ENCODE measurements around the gene MYPOP. TPM values are rescaled to one million over a fixed set of nuclear protein-coding genes. Genes with fewer than 3 reads are reported as not detected.

MYPOP gene
- total RNA-seq, 1 donor from 2014 or later = 10.2 TPM

DNA sequence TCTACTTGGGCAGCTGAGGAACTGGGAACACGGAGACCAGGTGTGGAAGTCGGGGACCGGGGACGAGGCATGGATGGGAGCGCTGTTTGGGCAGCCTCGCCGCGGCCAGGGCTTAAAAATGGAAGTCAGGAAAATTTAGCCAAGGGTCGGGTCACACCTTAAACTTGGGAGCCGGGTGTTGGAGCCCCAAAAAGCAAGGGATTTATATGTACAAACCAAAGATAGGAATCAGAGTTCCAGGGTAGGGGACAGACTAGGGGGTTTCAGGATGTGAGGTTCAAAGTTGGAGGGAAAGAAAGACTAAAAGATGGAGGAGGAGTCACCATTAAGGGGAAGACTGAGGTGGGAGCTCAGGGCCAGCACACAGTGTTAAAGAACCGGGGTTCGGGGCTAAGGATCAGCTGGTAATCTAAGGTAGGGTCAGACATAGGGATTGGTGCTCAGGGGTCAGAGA is 37.8 kb downstream of the MYPOP start:
- DNase-seq (ENCODE audit: low spot score) = no peak

GRCh38 chr19:45863840-45864628 is 38.4 kb downstream of the MYPOP start, which contains the start of gene FOXA3:
Gene FOXA3 (plus strand): TSS chr19:45864326. CDS start chr19:45864457, 131 bp downstream.
- DNase-seq (ENCODE audit: low spot score) = no peak

DNA sequence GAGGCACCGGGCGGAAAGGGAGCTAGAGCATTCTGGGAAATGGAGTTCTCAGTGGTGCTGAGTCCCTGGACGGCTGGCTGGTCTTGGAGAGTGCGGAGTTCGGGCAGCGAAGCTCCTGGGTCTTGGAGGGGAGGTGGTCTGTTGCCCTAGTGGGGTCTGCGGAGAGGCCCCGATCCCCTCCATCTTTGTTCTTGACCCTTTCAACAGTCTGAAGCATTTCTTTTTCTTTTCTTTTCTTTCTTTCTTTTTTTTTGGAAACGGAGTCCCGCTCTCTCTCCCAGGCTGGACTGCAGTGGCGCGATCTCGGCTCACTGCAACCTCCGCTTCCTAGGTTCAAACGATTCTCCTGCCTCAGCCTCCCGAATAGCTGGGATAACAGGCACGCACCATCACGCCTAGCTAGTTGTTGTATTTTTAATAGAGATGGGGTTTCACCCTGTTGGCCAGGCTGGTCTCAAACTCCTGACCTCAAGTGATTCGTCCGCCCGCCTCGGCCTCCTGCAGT is 39.0 kb downstream of the MYPOP start:
- no peak for DNase-seq (ENCODE audit: low spot score)

- DNase-seq (ENCODE audit: low spot score) = peak; percentile 99
Measured at GRCh38 chr19:45862564-45863334, 39.7 kb downstream of the MYPOP start, which contains the start of gene SYMPK. Gene SYMPK (minus strand): TSS chr19:45863147. CDS start chr19:45854495, 8,652 bp downstream.

DNA sequence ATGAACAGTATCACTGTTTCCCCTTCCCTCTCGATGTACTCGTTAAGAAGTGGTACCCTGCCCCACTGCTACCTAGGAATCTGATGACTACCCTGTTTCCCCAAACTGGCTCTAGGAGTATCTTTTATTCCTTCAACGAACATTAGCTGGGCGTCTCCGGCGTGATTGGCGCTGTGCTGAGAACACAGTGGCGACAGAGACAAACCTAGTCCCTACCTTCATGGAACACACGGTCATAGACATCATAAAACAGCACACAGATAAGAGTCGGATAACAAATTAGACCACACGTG is 40.2 kb downstream of the MYPOP start:
- DNase-seq (ENCODE audit: low spot score) = no peak

DNA sequence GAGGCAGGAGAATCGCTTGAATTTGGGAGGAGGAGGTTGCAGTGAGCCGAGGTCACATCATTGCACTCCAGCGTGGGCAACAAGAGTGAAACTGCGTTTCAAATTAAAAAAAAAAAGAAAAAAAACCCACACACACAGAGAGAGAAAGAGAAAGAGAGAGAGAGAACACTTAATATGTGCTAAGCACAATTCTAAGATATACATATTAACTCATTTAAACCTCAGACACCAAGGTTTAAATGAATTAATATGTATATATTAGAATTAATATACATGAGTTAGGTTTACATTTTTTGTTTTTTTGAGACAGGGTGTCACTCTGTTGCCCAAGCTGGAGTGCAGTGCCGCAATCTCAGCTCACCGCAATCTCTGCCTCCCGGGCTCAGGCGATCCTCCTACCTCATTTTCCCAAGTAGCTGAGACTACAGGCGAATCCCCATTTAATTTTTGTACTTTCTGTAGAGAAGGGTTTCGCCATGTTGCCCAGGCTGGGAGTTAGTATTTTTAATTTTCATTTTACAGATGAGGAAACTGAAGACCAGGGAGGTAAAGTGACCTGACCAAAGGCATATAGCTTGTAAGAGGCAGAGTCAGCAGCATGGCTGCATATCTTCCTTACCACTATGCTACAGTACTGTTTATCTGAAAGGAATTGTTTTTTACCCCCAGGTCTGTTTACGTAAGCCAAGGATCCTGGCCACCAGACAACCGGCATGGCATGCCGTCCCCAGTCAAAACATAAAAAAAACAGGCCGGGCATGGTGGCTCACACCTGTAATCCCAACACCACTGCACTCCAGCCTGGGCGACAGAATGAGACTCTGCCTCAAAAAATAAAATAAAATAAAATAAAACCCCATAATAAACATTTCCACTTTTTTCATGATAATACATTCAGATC is 41.8 kb downstream of the MYPOP start:
- no peak for DNase-seq (ENCODE audit: low spot score)

- no peak for DNase-seq (ENCODE audit: low spot score)
Measured at GRCh38 chr19:45854167-45854778, 48.1 kb downstream of the MYPOP start.

DNA sequence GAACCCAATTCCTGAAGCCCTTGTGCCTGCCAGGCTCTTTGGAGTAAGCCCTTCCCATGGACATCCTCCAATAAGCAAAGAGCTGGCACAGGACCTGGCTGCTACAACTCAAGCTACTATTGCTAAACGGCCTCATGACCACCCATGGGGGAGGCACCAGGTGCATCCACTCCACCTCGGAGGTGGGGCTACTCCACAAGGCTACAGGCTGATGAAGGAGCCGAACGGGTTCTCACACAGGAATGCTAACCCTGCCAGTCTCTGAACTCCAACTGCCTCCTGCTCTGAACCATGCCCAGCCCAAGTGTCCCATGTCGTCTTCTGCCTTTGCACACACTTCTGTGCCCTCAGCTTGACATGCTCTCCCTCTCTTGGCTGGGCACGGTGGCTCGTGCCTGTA is 49.4 kb downstream of the MYPOP start:
- no peak for DNase-seq (ENCODE audit: low spot score)

GRCh38 chr19:45852145-45852750 is 50.2 kb downstream of the MYPOP start:
- no peak for DNase-seq (ENCODE audit: low spot score)

DNA sequence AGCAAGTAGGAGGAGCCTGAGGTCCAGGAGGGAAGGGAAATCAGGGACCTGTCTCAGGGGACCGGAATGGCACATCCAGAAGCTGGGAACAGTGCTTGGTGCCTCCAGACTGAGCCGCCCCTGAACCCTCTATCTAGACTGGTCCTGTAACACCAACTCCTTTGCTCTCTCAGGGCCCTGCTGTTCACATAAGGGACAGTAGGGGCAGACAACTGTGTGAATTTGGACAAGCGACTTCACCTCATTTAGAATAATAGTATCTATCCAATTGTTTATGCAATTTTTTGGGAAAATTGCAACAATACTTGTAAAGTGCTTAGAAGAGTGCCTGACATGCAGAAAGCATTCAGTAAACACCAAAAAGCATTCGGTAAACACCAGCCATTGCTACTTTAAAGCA is 53.5 kb downstream of the MYPOP start:
- DNase-seq (ENCODE audit: low spot score) = no peak

GRCh38 chr19:45847663-45848062 is 54.8 kb downstream of the MYPOP start:
- DNase-seq (ENCODE audit: low spot score) = no peak

DNA sequence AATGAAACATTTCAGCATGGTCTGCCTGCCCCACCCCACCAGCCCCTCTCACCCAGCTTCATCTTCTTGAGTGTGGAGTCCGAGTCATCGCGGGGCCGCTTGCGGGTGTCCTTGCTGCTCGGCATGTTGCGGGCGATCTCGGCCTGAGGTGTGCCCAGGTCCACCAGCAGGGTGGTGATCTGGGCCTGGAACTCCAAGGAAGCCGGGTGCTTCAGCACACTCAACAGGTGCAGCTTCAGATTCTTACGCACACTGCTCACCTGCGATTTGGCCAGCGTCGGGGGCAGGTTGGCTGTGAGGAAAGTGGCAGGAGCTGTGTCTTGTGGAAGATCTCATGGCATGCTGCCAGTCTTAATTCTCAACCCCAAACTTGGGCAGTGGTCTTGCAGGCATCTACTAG is 60.2 kb downstream of the MYPOP start:
- DNase-seq (ENCODE audit: low spot score) = no peak

Other genes with a start within 250 kb of the MYPOP start
- 7.1 TPM for gene GIPR, start 234.4 kb downstream of the MYPOP start, total RNA-seq
- 239 TPM for gene SNRPD2, start 210.7 kb downstream of the MYPOP start, total RNA-seq
- gene QPCTL, start 209.9 kb downstream of the MYPOP start, total RNA-seq = 7.7 TPM
- 12.8 TPM for gene FBXO46, start 171.7 kb downstream of the MYPOP start, total RNA-seq
- gene MEIOSIN, start 169.2 kb downstream of the MYPOP start, total RNA-seq = not detected
- gene SIX5, start 133.4 kb downstream of the MYPOP start, total RNA-seq = 18.0 TPM
- gene DMPK, start 120.1 kb downstream of the MYPOP start, total RNA-seq = 37.5 TPM
- gene DMWD, start 109.8 kb downstream of the MYPOP start, total RNA-seq = 57.2 TPM
- gene RSPH6A, start 87.3 kb downstream of the MYPOP start, total RNA-seq = not detected
- 52.8 TPM for gene SYMPK, start 39.5 kb downstream of the MYPOP start, total RNA-seq
- not detected for gene FOXA3, start 38.3 kb downstream of the MYPOP start, total RNA-seq
- 14.0 TPM for gene IRF2BP1, start 16.5 kb downstream of the MYPOP start, total RNA-seq
- not detected for gene NANOS2, start 12.2 kb upstream of the MYPOP start, total RNA-seq
- gene NOVA2, start 71.3 kb upstream of the MYPOP start, total RNA-seq = 15.4 TPM
- 9.8 TPM for gene CCDC61, start 92.9 kb upstream of the MYPOP start, total RNA-seq
- gene PGLYRP1, start 120.4 kb upstream of the MYPOP start, total RNA-seq = 1.6 TPM
- not detected for gene IGFL4, start 138.4 kb upstream of the MYPOP start, total RNA-seq
- not detected for gene IGFL3, start 222.1 kb upstream of the MYPOP start, total RNA-seq
- not detected for gene IGFL2, start 245.6 kb upstream of the MYPOP start, total RNA-seq